ENCODE results near the gene FLOT2.

GRCh38 chr17:28862561-28862960, 35.0 kb downstream of the FLOT2 start:
- no peak for TF ChIP-seq SIN3A (IDR thresholded peaks at IDR 0.05; ENCODE audit: low read depth)
- no peak for TF ChIP-seq YY1 (IDR thresholded peaks at IDR 0.05; ENCODE audit: extremely low read depth, insufficient replicate concordance, low read depth, low read length)
- TF ChIP-seq EZH2 (IDR thresholded peaks at IDR 0.05) = no peak
- no peak for TF ChIP-seq CTCF (IDR thresholded peaks at IDR 0.05 in 2 of 3, conservative IDR thresholded peaks at IDR 0.05 in 1 of 3; ENCODE audit: borderline replicate concordance in 1 of 3, insufficient read depth in 1 of 3, low read depth in 2 of 3, low read length in 2 of 3)
- TF ChIP-seq POLR2A (IDR thresholded peaks at IDR 0.05; ENCODE audit: borderline replicate concordance, extremely low read depth, insufficient read depth, insufficient read length) = no peak
- TF ChIP-seq, protein P1, sequence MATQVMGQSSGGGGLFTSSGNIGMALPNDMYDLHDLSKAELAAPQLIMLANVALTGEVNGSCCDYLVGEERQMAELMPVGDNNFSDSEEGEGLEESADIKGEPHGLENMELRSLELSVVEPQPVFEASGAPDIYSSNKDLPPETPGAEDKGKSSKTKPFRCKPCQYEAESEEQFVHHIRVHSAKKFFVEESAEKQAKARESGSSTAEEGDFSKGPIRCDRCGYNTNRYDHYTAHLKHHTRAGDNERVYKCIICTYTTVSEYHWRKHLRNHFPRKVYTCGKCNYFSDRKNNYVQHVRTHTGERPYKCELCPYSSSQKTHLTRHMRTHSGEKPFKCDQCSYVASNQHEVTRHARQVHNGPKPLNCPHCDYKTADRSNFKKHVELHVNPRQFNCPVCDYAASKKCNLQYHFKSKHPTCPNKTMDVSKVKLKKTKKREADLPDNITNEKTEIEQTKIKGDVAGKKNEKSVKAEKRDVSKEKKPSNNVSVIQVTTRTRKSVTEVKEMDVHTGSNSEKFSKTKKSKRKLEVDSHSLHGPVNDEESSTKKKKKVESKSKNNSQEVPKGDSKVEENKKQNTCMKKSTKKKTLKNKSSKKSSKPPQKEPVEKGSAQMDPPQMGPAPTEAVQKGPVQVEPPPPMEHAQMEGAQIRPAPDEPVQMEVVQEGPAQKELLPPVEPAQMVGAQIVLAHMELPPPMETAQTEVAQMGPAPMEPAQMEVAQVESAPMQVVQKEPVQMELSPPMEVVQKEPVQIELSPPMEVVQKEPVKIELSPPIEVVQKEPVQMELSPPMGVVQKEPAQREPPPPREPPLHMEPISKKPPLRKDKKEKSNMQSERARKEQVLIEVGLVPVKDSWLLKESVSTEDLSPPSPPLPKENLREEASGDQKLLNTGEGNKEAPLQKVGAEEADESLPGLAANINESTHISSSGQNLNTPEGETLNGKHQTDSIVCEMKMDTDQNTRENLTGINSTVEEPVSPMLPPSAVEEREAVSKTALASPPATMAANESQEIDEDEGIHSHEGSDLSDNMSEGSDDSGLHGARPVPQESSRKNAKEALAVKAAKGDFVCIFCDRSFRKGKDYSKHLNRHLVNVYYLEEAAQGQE (IDR thresholded peaks at IDR 0.05; ENCODE audit: low read depth) = no peak
- TF ChIP-seq POLR2AphosphoS5 (IDR thresholded peaks at IDR 0.05; ENCODE audit: low read depth, low read length) = no peak

Measured in HCT116 (cell line).